ENCODE data around the gene CACNG4. TPM values are rescaled to one million over a fixed set of nuclear protein-coding genes. Genes with fewer than 3 reads are reported as not detected.

CACNG4 gene
- total and polyA plus RNA-seq, 2 experiments from 2014 or later = 1.6 to 4.1 TPM

- TF ChIP-seq REST (IDR thresholded peaks at IDR 0.05; ENCODE audit: unreplicated experiment) (no peak), ZNF331 (CRISPR knock-in tag; IDR thresholded peaks at IDR 0.05; ENCODE audit: low read depth) (no peak), CREB1 (CRISPR knock-in tag; IDR thresholded peaks at IDR 0.05; ENCODE audit: low read depth) (no peak), POLR2AphosphoS5 (IDR thresholded peaks at IDR 0.05; ENCODE audit: low read depth) (no peak), NANOG (IDR thresholded peaks at IDR 0.05; ENCODE audit: borderline replicate concordance) (no peak), ZNF114 (CRISPR knock-in tag; IDR thresholded peaks at IDR 0.05) (no peak), CTCF (conservative IDR thresholded peaks at IDR 0.05; ENCODE audit: low read depth in 2 of 2) (no peak), STAT1 (IDR thresholded peaks at IDR 0.05; ENCODE audit: unreplicated experiment) (no peak)
Observed at GRCh38 chr17:67020293-67020766, 55.8 kb downstream of the CACNG4 start (continued).

GRCh38 chr17:67021196-67021595 lies 56.7 kb downstream of the CACNG4 start:
- no peak overlapping the region for H3K4me3 ChIP-seq
- no peak overlapping the region for H3K4me3 Mint-ChIP-seq
- H2AFZ ChIP-seq = no peak overlapping the region
- H3K36me3 ChIP-seq (ENCODE audit: insufficient read depth) = no peaks in the 10 kb centered on the region
- no peaks in the 10 kb centered on the region for H3K79me2 ChIP-seq (replicated peaks; ENCODE audit: insufficient read depth)
- H3K9me3 Mint-ChIP-seq = no peaks in the 10 kb centered on the region
- H3K27me3 ChIP-seq (ENCODE audit: insufficient read depth) = no peaks in the 10 kb centered on the region
- DNase-seq (ENCODE audit: low spot score) (no peak), ATAC-seq (no peak)
- no peaks in the 10 kb centered on the region for H3K9me2 ChIP-seq (ENCODE audit: insufficient read depth)
- H3F3A ChIP-seq (replicated peaks; ENCODE audit: low read depth) = no peaks in the 10 kb centered on the region
- H3K27me3 Mint-ChIP-seq (ENCODE audit: insufficient read depth, low read depth, poor library complexity) = peaks cover 14% of the 10 kb centered on the region
- peaks cover 9% of the 10 kb centered on the region for H3K4me1 Mint-ChIP-seq
- H3K4me2 ChIP-seq = no peak overlapping the region
- no peak overlapping the region for H3K27ac ChIP-seq (ENCODE audit: low read depth)
- H3K36me3 Mint-ChIP-seq (ENCODE audit: low read depth) = no peaks in the 10 kb centered on the region
- H3K4me1 ChIP-seq (ENCODE audit: insufficient read depth) = no peaks in the 10 kb centered on the region
- no peaks in the 10 kb centered on the region for H4K20me1 ChIP-seq (replicated peaks; ENCODE audit: insufficient read depth)
- no peak overlapping the region for H3K27ac Mint-ChIP-seq
- TF ChIP-seq CREB1 (CRISPR knock-in tag; IDR thresholded peaks at IDR 0.05; ENCODE audit: low read depth) = no peak
- no peak for TF ChIP-seq ZNF462 (CRISPR knock-in tag; IDR thresholded peaks at IDR 0.05)
- TF ChIP-seq JUNB (IDR thresholded peaks at IDR 0.05; ENCODE audit: unreplicated experiment) = no peak
- no peak for TF ChIP-seq ZNF114 (CRISPR knock-in tag; IDR thresholded peaks at IDR 0.05)
- TF ChIP-seq ZNF331 (CRISPR knock-in tag; IDR thresholded peaks at IDR 0.05; ENCODE audit: low read depth) = no peak
- TF ChIP-seq REST (IDR thresholded peaks at IDR 0.05; ENCODE audit: unreplicated experiment) = no peak
- TF ChIP-seq STAT1 (IDR thresholded peaks at IDR 0.05; ENCODE audit: unreplicated experiment) = no peak

Data from GM23338 (cell line).